Measurements from ENCODE around the gene LRRN2.

DNA sequence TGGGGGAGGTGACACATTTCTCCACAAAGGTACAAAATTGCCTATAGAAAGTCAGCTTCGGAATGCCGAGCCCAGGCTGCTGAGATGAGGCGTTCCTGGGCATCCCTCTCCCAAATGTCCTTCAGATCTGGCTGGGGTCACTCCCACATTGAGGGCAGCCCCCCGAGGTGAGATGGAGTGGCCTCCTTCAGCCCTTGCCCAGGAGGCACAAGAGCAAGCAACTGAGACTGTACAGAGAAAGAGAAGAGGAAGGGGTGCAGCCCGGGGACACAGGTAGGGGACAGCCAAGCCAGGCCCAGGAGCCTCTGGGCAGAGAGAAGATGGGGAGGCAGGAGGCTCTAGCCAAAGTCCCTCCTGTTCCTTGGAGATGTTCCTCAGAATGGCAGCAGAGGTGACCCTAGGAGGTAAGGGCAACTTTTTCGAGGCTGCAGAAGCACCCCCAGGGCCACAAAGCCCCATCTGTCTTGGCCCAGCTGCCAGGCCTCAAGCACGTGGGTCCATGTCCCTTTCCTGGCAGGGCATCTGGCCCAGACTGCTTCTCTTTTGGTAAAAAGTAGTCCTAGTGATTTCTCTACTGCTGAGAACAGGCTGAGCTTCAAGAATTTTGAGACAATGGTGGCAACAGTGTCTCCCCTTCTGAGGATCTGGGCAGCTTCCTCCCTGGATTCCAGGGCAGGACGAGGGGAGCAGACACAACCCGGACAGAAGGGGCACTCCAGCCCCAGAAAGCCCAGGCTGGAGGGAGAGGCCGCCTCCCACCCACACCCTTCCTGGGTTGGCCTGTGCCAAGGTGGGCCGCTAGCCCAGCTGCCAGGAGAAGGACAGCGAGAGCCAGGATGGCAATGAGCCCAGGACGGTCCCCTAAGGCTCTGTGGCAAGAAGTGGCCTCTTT, 68.0 kb downstream of the LRRN2 start:
- TF ChIP-seq, protein P1, sequence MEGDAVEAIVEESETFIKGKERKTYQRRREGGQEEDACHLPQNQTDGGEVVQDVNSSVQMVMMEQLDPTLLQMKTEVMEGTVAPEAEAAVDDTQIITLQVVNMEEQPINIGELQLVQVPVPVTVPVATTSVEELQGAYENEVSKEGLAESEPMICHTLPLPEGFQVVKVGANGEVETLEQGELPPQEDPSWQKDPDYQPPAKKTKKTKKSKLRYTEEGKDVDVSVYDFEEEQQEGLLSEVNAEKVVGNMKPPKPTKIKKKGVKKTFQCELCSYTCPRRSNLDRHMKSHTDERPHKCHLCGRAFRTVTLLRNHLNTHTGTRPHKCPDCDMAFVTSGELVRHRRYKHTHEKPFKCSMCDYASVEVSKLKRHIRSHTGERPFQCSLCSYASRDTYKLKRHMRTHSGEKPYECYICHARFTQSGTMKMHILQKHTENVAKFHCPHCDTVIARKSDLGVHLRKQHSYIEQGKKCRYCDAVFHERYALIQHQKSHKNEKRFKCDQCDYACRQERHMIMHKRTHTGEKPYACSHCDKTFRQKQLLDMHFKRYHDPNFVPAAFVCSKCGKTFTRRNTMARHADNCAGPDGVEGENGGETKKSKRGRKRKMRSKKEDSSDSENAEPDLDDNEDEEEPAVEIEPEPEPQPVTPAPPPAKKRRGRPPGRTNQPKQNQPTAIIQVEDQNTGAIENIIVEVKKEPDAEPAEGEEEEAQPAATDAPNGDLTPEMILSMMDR (IDR thresholded peaks at IDR 0.05) = no peak
- TF ChIP-seq POLR2A (IDR thresholded peaks at IDR 0.05) = no peak
- TF ChIP-seq POLR2AphosphoS5 (IDR thresholded peaks at IDR 0.05) = no peak

Data from sigmoid colon (tissue), 4 donors.